Peyer's patch (tissue), 4 donors: ENCODE results near the gene FNIP1. TPM values are rescaled to one million over a fixed set of nuclear protein-coding genes. Genes with fewer than 3 reads are reported as not detected.

Source experiments
- DNase-seq, 3 donors: peaks; one replicate each; pipeline ENCODE4 v3.0.0-alpha.2; 2017 to 2019
- H3K27ac ChIP-seq, 4 donors: fragments of 200-600 bp; sonication (generic); one replicate each; pipeline ENCODE4 v1.5.1; 2016 to 2019
- H3K27me3 ChIP-seq, 2 donors: fragments of 200-600 bp; sonication (generic); one replicate each; pipeline ENCODE4 v1.5.1; 2019
- H3K36me3 ChIP-seq, 3 donors: fragments of 200-600 bp; sonication (generic); one replicate each; pipeline ENCODE4 v1.5.1; 2016 to 2019
- H3K4me1 ChIP-seq, 4 donors: fragments of 200-600 bp; sonication (generic); one replicate each; pipeline ENCODE4 v1.5.1; 2016 to 2019
- H3K4me3 ChIP-seq, 4 donors: fragments of 200-600 bp; sonication (generic); 1 replicate in 3 of 4; 2 replicates in 1 of 4; pipeline ENCODE4 v1.5.1; 2016 to 2019; ENCODE audit warnings: mild to moderate bottlenecking in 1 of 4
- H3K9me3 ChIP-seq, 4 donors: fragments of 200-600 bp; sonication (generic); one replicate each; pipeline ENCODE4 v1.5.1; 2016 to 2019; ENCODE audit warnings: mild to moderate bottlenecking in 1 of 4
- CTCF ChIP-seq, 6 experiments: fragments of 450-650 bp in 4 of 6; fragments of 200-600 bp in 2 of 6; sonication (generic) in 1 of 6; IDR thresholded peaks; one replicate each; pipeline ENCODE4 v1.5.1; 2017 to 2019; ENCODE audit warnings: antibody characterized with exemption in 6 of 6, mild to moderate bottlenecking in 3 of 6, moderate library complexity in 1 of 6
- POLR2A ChIP-seq, 2 donors: fragments of 450-650 bp; IDR thresholded peaks; one replicate each; pipeline ENCODE4 v1.5.1; 2017; ENCODE audit warnings: antibody characterized with exemption in 2 of 2, mild to moderate bottlenecking in 2 of 2, moderate library complexity in 2 of 2
- total RNA-seq, 4 donors: library from RNA; depleted of rRNA; stranded (reverse); fragments of >200 nt; gene quantifications; one replicate each; pipeline ENCODE4 v1.1.0, GENCODE V29; 2016

Gene FNIP1
- total RNA-seq, 4 donors from 2014 or later: 36.9 to 49.5 (median 46.1) TPM

GRCh38 chr5:131824631-131825030, 27.8 kb upstream of the FNIP1 start:
- no peak for DNase-seq
- no peak for TF ChIP-seq CTCF (IDR thresholded peaks at IDR 0.05)
- TF ChIP-seq POLR2A (IDR thresholded peaks at IDR 0.05): no peak
- H3K9me3 ChIP-seq: no peaks in the 10 kb centered on the region
- no peaks in the 10 kb centered on the region for H3K4me1 ChIP-seq
- H3K27ac ChIP-seq: no peak overlapping the region
- H3K36me3 ChIP-seq: no peaks in the 10 kb centered on the region
- H3K4me3 ChIP-seq: no peak overlapping the region
- no peaks in the 10 kb centered on the region for H3K27me3 ChIP-seq

GRCh38 chr5:131821221-131821620, 24.4 kb upstream of the FNIP1 start:
- TF ChIP-seq POLR2A (IDR thresholded peaks at IDR 0.05) (no peak), CTCF (IDR thresholded peaks at IDR 0.05) (no peak)
- Histone ChIP-seq H3K4me1 (no peaks in the 10 kb centered on the region), H3K27ac (no peak overlapping the region), H3K27me3 (no peaks in the 10 kb centered on the region), H3K4me3 (no peak overlapping the region), H3K36me3 (no peaks in the 10 kb centered on the region), H3K9me3 (no peaks in the 10 kb centered on the region)
- DNase-seq: no peak

- Histone ChIP-seq H3K27me3 (no peaks in the 10 kb centered on the region), H3K4me1 (no peaks in the 10 kb centered on the region), H3K36me3 (no peaks in the 10 kb centered on the region), H3K9me3 (no peaks in the 10 kb centered on the region), H3K27ac (no peak overlapping the region), H3K4me3 (no peak overlapping the region)
- DNase-seq: no peak
- TF ChIP-seq CTCF (IDR thresholded peaks at IDR 0.05) (no peak), POLR2A (IDR thresholded peaks at IDR 0.05) (no peak)
Measured at GRCh38 chr5:131818001-131818724, 21.3 kb upstream of the FNIP1 start.

- Histone ChIP-seq H3K36me3 (no peaks in the 10 kb centered on the region), H3K4me1 (no peaks in the 10 kb centered on the region), H3K27ac (no peak overlapping the region), H3K9me3 (no peaks in the 10 kb centered on the region), H3K27me3 (no peaks in the 10 kb centered on the region), H3K4me3 (no peak overlapping the region)
- TF ChIP-seq CTCF (IDR thresholded peaks at IDR 0.05): no peak
- TF ChIP-seq POLR2A (IDR thresholded peaks at IDR 0.05): no peak
- DNase-seq: no peak
Measured at GRCh38 chr5:131814990-131815389, 18.2 kb upstream of the FNIP1 start.

- Histone ChIP-seq H3K4me3 (no peak overlapping the region), H3K9me3 (no peaks in the 10 kb centered on the region), H3K4me1 (no peaks in the 10 kb centered on the region), H3K36me3 (no peaks in the 10 kb centered on the region), H3K27me3 (no peaks in the 10 kb centered on the region), H3K27ac (no peak overlapping the region)
- no peak for DNase-seq
- no peak for TF ChIP-seq CTCF (IDR thresholded peaks at IDR 0.05)
- TF ChIP-seq POLR2A (IDR thresholded peaks at IDR 0.05): no peak
Measured at GRCh38 chr5:131812371-131813160, 15.7 kb upstream of the FNIP1 start.
